Measurements from ENCODE around the gene MYO5A. TPM values are rescaled to one million over a fixed set of nuclear protein-coding genes. Genes with fewer than 3 reads are reported as not detected.

Gene MYO5A
- total RNA-seq, 2 experiments from 2014 or later = 31.8 to 42.0 TPM

DNA sequence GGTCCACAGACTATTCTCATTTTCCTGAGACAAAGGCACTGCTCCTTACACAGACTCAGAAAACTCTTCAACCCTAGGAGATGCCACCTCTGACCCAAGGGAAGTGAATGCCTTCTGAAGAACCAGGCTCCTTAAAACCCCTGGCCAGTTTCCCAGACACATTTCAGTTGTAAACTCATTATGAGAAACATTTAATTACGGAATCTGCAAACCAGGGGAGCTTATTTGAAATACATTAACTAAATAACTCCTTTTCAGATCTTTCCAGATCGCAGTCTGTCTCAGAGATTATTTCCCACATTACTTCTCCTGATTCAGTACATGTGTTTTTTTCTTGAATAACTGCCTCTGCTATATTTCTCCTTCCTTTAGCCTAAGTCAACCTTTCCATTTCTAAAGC, 17.6 kb downstream of the MYO5A start:
- no peaks in the 10 kb centered on the region for H3K9me3 ChIP-seq (ENCODE audit: low read length)
- H4K20me1 ChIP-seq (ENCODE audit: insufficient read depth, low read length) = peaks cover 12% of the 10 kb centered on the region; the same call in 1 of the 2 replicates
- H2AFZ ChIP-seq (ENCODE audit: low read length) = no peak overlapping the region
- peaks cover 44% of the 10 kb centered on the region for H3K4me1 ChIP-seq (ENCODE audit: insufficient read depth, low read length, poor library complexity, severe bottlenecking)
- no peak overlapping the region for H3K4me2 ChIP-seq (ENCODE audit: low read length)
- no peak overlapping the region for H3K27ac ChIP-seq (ENCODE audit: low read depth, low read length, poor library complexity, severe bottlenecking)
- no TSS peak for BruUV-seq (replicated peaks)
- TF ChIP-seq, protein P1, sequence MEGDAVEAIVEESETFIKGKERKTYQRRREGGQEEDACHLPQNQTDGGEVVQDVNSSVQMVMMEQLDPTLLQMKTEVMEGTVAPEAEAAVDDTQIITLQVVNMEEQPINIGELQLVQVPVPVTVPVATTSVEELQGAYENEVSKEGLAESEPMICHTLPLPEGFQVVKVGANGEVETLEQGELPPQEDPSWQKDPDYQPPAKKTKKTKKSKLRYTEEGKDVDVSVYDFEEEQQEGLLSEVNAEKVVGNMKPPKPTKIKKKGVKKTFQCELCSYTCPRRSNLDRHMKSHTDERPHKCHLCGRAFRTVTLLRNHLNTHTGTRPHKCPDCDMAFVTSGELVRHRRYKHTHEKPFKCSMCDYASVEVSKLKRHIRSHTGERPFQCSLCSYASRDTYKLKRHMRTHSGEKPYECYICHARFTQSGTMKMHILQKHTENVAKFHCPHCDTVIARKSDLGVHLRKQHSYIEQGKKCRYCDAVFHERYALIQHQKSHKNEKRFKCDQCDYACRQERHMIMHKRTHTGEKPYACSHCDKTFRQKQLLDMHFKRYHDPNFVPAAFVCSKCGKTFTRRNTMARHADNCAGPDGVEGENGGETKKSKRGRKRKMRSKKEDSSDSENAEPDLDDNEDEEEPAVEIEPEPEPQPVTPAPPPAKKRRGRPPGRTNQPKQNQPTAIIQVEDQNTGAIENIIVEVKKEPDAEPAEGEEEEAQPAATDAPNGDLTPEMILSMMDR (conservative IDR thresholded peaks at IDR 0.05; ENCODE audit: low read length) = no peak
- no peak overlapping the region for H3K4me3 ChIP-seq (ENCODE audit: low read depth, low read length, poor library complexity, severe bottlenecking)
- CTCF ChIA-PET (ENCODE audit: unreplicated experiment) = interaction anchor here (1.5 kb wide), 1 partner anchor 13 kb away, joined by 3 read pairs; no protein-coding TSS in a partner anchor
- POLR2A ChIA-PET = interaction anchor here (0.9 to 1.7 kb wide), 4 partner anchors 9 to 22 kb away, joined by 3 to 6 read pairs (median 4); no protein-coding TSS in a partner anchor
- no peak for DNase-seq (ENCODE audit: low spot score)
- no peaks in the 10 kb centered on the region; the same call in 1 of the 2 replicates for H3K9me2 ChIP-seq (ENCODE audit: insufficient read depth, low read length)
- H3K36me3 ChIP-seq (ENCODE audit: insufficient read depth, low read length) = no peaks in the 10 kb centered on the region
- intact Hi-C loops (cut with micrococcal nuclease; ENCODE audit: unreplicated experiment) = no loop called here
- H3K79me2 ChIP-seq (ENCODE audit: insufficient read depth, low read depth, low read length) = peaks cover 77% of the 10 kb centered on the region

GRCh38 chr15:52509500-52510245, 19.0 kb downstream of the MYO5A start:
- Histone ChIP-seq H3K4me1 (ENCODE audit: insufficient read depth, low read length, poor library complexity, severe bottlenecking) (peaks cover 58% of the 10 kb centered on the region), H3K9me2 (ENCODE audit: insufficient read depth, low read length) (no peaks in the 10 kb centered on the region; the same call in 1 of the 2 replicates), H3K9me3 (ENCODE audit: low read length) (no peaks in the 10 kb centered on the region), H3K4me2 (ENCODE audit: low read length) (0 out of 2 replicates have a peak overlapping the region, but pooled peaks have one; percentile 4), H2AFZ (ENCODE audit: low read length) (no peak overlapping the region), H3K27ac (ENCODE audit: low read depth, low read length, poor library complexity, severe bottlenecking) (no peak overlapping the region), H4K20me1 (ENCODE audit: insufficient read depth, low read length) (0 out of 2 replicates have a peak, but pooled peaks cover 10% of the 10 kb centered on the region), H3K4me3 (ENCODE audit: low read depth, low read length, poor library complexity, severe bottlenecking) (no peak overlapping the region), H3K36me3 (ENCODE audit: insufficient read depth, low read length) (no peaks in the 10 kb centered on the region), H3K79me2 (ENCODE audit: insufficient read depth, low read depth, low read length) (peaks cover 81% of the 10 kb centered on the region)
- TF ChIP-seq, protein P1 (conservative IDR thresholded peaks at IDR 0.05; ENCODE audit: low read length) = no peak
- TF ChIP-seq EZH2phosphoT487 (IDR thresholded peaks at IDR 0.05; ENCODE audit: borderline replicate concordance, low read depth, low read length) = no peak
- intact Hi-C loops (cut with micrococcal nuclease; ENCODE audit: unreplicated experiment) = no loop called here
- BruUV-seq (replicated peaks) = no TSS peak
- ChIA-PET POLR2A (interaction anchor here (0.6 to 1.0 kb wide), 2 partner anchors 13 to 152 kb away, joined by 3 to 9 read pairs; no protein-coding TSS in a partner anchor), CTCF (ENCODE audit: unreplicated experiment) (no interaction called here)
- no peak for DNase-seq (ENCODE audit: low spot score)

DNA sequence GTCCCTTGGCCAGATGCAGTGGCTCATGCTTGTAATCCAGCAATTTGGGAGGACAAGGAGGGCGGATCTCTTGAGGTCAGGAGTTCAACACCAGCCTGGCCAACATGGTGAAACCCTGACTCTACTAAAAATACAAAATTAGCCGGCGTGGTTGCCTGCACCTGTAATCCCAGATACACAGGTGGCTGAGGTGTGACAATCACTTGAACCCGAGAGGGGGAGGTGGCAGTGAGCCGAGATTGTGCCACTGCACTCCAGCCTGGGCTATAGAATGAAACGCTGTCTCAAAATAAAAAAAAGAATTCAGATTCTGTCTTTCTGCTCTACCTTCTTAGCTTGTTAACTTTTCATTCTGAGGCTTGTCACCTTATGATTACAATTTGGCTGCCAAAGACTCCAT, 22.1 kb downstream of the MYO5A start:
- TF ChIP-seq EZH2phosphoT487 (IDR thresholded peaks at IDR 0.05; ENCODE audit: borderline replicate concordance, low read depth, low read length) = no peak
- TF ChIP-seq, protein P1 (conservative IDR thresholded peaks at IDR 0.05; ENCODE audit: low read length) = no peak
- DNase-seq (ENCODE audit: low spot score) = peak; percentile 24
- Histone ChIP-seq H3K9me2 (ENCODE audit: insufficient read depth, low read length) (no peaks in the 10 kb centered on the region), H3K36me3 (ENCODE audit: insufficient read depth, low read length) (peaks cover 4% of the 10 kb centered on the region; the same call in 1 of the 2 replicates), H3K9me3 (ENCODE audit: low read length) (0 out of 2 replicates have a peak, but pooled peaks cover 10% of the 10 kb centered on the region), H3K27ac (ENCODE audit: low read depth, low read length, poor library complexity, severe bottlenecking) (peak overlapping the region; percentile 16), H3K4me3 (ENCODE audit: low read depth, low read length, poor library complexity, severe bottlenecking) (peak overlapping the region; percentile 17), H4K20me1 (ENCODE audit: insufficient read depth, low read length) (0 out of 2 replicates have a peak, but pooled peaks cover 10% of the 10 kb centered on the region), H3K79me2 (ENCODE audit: insufficient read depth, low read depth, low read length) (peaks cover 97% of the 10 kb centered on the region), H3K4me2 (ENCODE audit: low read length) (peak overlapping the region; percentile 72), H2AFZ (ENCODE audit: low read length) (no peak overlapping the region), H3K4me1 (ENCODE audit: insufficient read depth, low read length, poor library complexity, severe bottlenecking) (peaks cover 84% of the 10 kb centered on the region)
- ChIA-PET POLR2A (interaction anchor here (0.8 to 2.8 kb wide), 8 partner anchors 10 to 171 kb away, joined by 3 to 18 read pairs (median 4); partner anchors contain the start of gene MYO5A), CTCF (ENCODE audit: unreplicated experiment) (no interaction called here)
- intact Hi-C loops (cut with micrococcal nuclease; ENCODE audit: unreplicated experiment) = no loop called here
- BruUV-seq (replicated peaks) = no TSS peak
